HEK293T (cell line): ENCODE measurements around the gene KLK12.
"Not testable (repeated sequence)": the region's sequence is repeated elsewhere in the genome, so short reads cannot be mapped to it uniquely, and the experiment has no call there.

Experiments used
- CTCF ChIA-PET: fragments of 350-600 bp; formaldehyde crosslinking; extraction: SDS; loops from one replicate; lab custom pipeline; 2021; ENCODE audit warnings: antibody characterized with exemption, inconsistent platforms; lab: Yijun Ruan, JAX
- POLR2A ChIA-PET: fragments of 350-600 bp; formaldehyde crosslinking; extraction: SDS; loops from one replicate; lab custom pipeline; 2020; ENCODE audit warnings: antibody characterized with exemption, inconsistent platforms; lab: Yijun Ruan, JAX
- DNase-seq: peaks from one replicate; pipeline ENCODE4 v3.0.0; 2012; ENCODE audit warnings: mixed read lengths; ENCODE audit errors: extremely low spot score
- ARNT ChIP-seq: fragments of 450-650 bp; IDR thresholded peaks from 2 replicates; pipeline ENCODE4 v1.6.1; 2017; ENCODE audit warnings: mild to moderate bottlenecking
- BHLHE40 ChIP-seq: fragments of 450-650 bp; IDR thresholded peaks from 2 replicates; pipeline ENCODE4 v1.6.1; 2016; ENCODE audit warnings: mild to moderate bottlenecking, moderate library complexity, borderline replicate concordance
- CTBP1 ChIP-seq: fragments of 450-650 bp; IDR thresholded peaks from 2 replicates; pipeline ENCODE4 v1.6.1; 2016; ENCODE audit warnings: borderline replicate concordance
- ELF4 ChIP-seq: fragments of 450-650 bp; IDR thresholded peaks from 2 replicates; pipeline ENCODE4 v1.6.1; 2017; ENCODE audit warnings: antibody characterized with exemption
- FOXA1 ChIP-seq: fragments of 450-650 bp; IDR thresholded peaks from 2 replicates; pipeline ENCODE4 v1.6.1; 2016; ENCODE audit warnings: mild to moderate bottlenecking
- FOXK2 ChIP-seq: fragments of 450-650 bp; IDR thresholded peaks from 2 replicates; pipeline ENCODE4 v1.6.1; 2016; ENCODE audit warnings: mild to moderate bottlenecking
- FOXM1 ChIP-seq: fragments of 450-650 bp; IDR thresholded peaks from 2 replicates; pipeline ENCODE4 v1.6.1; 2017; ENCODE audit warnings: mild to moderate bottlenecking, borderline replicate concordance
- HDGF ChIP-seq: fragments of 450-650 bp; IDR thresholded peaks from 2 replicates; pipeline ENCODE4 v1.6.1; 2017; ENCODE audit warnings: antibody characterized with exemption, borderline replicate concordance
- L3MBTL2 ChIP-seq: fragments of 450-650 bp; conservative IDR thresholded peaks from 2 replicates; pipeline ENCODE4 v1.6.1; 2016; ENCODE audit warnings: mild to moderate bottlenecking
- LEF1 ChIP-seq: fragments of 450-650 bp; IDR thresholded peaks from 2 replicates; pipeline ENCODE4 v1.6.1; 2017; ENCODE audit warnings: mild to moderate bottlenecking, borderline replicate concordance
- NFRKB ChIP-seq: fragments of 450-650 bp; IDR thresholded peaks from 2 replicates; pipeline ENCODE4 v1.6.1; 2016; ENCODE audit warnings: mild to moderate bottlenecking, moderate library complexity
- SP1 ChIP-seq: fragments of 450-650 bp; IDR thresholded peaks from 2 replicates; pipeline ENCODE4 v1.6.1; 2017
- SUZ12 ChIP-seq: fragments of 450-650 bp; IDR thresholded peaks from 2 replicates; pipeline ENCODE4 v1.6.1; 2016; ENCODE audit warnings: mild to moderate bottlenecking
- TARDBP ChIP-seq: fragments of 450-650 bp; IDR thresholded peaks from 2 replicates; pipeline ENCODE4 v1.6.1; 2016
- ZNF384 ChIP-seq: fragments of 450-650 bp; IDR thresholded peaks from 2 replicates; pipeline ENCODE4 v1.6.1; 2016
- TF ChIP-seq, protein P1 (sequence below): fragments of 450-650 bp; IDR thresholded peaks from 2 replicates; pipeline ENCODE4 v1.6.1; 2016

The KLK12 gene

GRCh38 chr19:50998686-50999085, 36.1 kb downstream of the KLK12 start:
- ChIA-PET CTCF (no interaction called here), POLR2A (no interaction called here)
- DNase-seq: no peak
- no peak for TF ChIP-seq L3MBTL2
- TF ChIP-seq FOXK2: no peak
- no peak for TF ChIP-seq SP1
- TF ChIP-seq ARNT: no peak
- TF ChIP-seq NFRKB: no peak
- no peak for TF ChIP-seq FOXM1
- TF ChIP-seq, protein P1, sequence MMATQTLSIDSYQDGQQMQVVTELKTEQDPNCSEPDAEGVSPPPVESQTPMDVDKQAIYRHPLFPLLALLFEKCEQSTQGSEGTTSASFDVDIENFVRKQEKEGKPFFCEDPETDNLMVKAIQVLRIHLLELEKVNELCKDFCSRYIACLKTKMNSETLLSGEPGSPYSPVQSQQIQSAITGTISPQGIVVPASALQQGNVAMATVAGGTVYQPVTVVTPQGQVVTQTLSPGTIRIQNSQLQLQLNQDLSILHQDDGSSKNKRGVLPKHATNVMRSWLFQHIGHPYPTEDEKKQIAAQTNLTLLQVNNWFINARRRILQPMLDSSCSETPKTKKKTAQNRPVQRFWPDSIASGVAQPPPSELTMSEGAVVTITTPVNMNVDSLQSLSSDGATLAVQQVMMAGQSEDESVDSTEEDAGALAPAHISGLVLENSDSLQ: no peak
- TF ChIP-seq ZNF384: no peak
- TF ChIP-seq SUZ12: no peak
- no peak for TF ChIP-seq CTBP1
- no peak for TF ChIP-seq ELF4
- no peak for TF ChIP-seq HDGF

DNA sequence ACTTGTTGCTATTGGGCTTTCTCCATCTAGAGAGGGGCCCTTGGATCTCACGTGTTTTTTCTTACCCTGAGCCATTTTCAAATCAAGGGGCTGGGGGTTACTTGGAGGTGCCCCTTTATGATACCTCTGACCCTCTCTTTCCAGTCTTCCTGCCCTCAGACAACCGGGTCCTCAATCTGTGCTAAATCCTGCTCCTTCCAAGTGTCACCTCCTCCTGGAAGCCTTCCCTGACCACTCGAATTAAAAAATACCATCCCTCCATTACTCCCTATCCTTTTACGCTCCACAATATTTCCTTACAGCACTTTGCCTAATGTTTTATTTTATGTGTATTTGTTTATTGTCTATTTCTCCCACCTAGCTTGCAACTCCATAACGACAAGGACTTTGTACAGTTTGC, 36.7 kb downstream of the KLK12 start:
- ChIA-PET CTCF (no interaction called here), POLR2A (no interaction called here)
- TF ChIP-seq CTBP1 (no peak), FOXA1 (no peak), HDGF (no peak), NFRKB (no peak), FOXK2 (no peak)

GRCh38 chr19:50994129-50994528, 40.7 kb downstream of the KLK12 start:
- ChIA-PET CTCF (no interaction called here), POLR2A (no interaction called here)
- TF ChIP-seq ELF4 (no peak), HDGF (no peak), SP1 (no peak), L3MBTL2 (peak; percentile 64)
- peak; percentile 39 for DNase-seq

More for the DNA sequence above, 36.7 kb downstream of the KLK12 start:
- DNase-seq: no peak

DNA sequence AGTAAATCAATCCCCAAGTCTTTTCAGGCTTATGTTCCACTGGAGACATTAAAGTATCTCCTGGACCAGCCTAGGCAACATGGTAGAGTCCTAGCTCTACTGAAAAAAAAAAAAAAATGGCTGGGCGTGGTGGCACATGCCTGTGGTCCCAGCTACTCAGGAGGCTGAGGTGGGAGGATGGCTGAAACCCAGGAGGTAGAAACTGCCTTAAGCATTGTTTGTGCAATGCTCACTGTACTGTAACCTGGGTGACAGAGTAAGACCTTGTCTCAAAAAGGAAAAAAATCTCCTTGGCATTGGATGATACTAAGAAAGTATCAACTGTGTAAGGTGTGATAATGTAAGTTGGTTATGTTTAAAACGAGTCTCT, 42.2 kb downstream of the KLK12 start:
- no peak for DNase-seq
- ChIA-PET POLR2A (no interaction called here), CTCF (no interaction called here)
- TF ChIP-seq FOXK2: no peak
- no peak for TF ChIP-seq LEF1
- TF ChIP-seq ZNF384: no peak
- no peak for TF ChIP-seq SP1
- TF ChIP-seq BHLHE40: no peak
- TF ChIP-seq FOXM1: no peak
- no peak for TF ChIP-seq SUZ12
- TF ChIP-seq L3MBTL2: no peak
- TF ChIP-seq TARDBP: no peak
- TF ChIP-seq ELF4: no peak
- no peak for TF ChIP-seq CTBP1
- no peak for TF ChIP-seq NFRKB
- no peak for TF ChIP-seq ARNT

GRCh38 chr19:50984416-50984815, 50.4 kb downstream of the KLK12 start:
- POLR2A ChIA-PET, CTCF ChIA-PET, DNase-seq: not testable (repeated sequence)

DNA sequence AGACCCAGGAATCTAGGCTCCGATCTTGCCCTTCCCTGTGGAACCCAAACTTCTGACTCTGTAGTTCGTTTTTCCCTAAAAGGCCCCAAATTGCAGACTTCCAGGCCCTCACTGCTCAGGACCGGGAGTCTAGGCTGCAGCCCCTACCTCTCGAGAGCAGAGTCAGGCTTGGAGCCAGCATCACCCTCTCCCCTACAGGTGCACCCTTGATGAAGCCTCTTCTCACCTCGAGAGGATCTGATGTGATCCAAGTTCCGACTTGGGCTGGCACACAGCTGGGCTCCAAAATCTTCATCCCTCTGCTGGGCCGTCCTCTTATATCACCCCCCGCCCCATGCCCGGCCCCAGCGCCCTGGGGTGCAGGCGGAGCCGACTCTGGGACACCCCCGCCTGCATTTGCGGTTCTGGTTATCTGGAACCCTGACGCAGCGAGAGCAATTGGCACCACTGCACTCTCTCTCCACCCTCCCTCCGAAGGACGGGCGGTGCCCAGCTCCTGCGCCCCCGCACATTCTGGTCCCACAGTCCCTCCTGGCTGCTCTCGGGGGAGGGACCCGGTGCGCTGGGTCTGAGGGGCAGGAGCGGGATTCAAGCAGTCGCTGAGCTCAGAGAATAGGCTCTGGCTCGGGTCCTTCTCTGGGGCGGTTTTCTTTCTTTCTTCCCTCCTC, 51.0 kb downstream of the KLK12 start, which contains the start of gene KLK7:
Gene KLK7, minus strand, starts transcription at position 293 of the 668 bp plus-strand sequence. CDS start 1,518 bp downstream, outside the sequence.
- POLR2A ChIA-PET: no interaction called here
- CTCF ChIA-PET: no interaction called here

DNA sequence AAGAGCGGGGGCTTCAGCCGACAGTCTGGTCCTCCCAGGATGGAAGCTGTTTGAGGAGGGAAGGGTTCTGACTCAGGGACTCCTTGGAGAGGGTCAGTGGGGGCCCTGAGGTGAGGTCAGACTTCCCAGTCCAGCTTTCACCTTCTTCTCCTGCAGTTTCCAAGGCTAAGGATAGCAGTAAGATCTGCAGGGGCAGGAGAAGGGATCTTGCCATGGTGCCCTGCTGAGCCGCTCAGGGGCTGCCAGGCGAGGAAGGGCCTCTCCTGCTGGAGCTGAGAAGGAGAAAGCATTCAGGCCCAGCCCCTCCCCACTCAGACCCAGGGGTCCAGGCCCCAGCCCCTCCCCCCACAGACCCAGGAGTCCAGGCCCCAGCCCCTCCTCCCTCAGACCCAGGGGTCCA, 52.6 kb downstream of the KLK12 start:
- DNase-seq: no peak
- CTCF ChIA-PET: interaction anchor here (1.5 kb wide), 1 partner anchor 39 kb away, joined by 3 read pairs; no protein-coding TSS in a partner anchor
- POLR2A ChIA-PET: no interaction called here
- TF ChIP-seq LEF1 (no peak), FOXK2 (no peak), CTBP1 (no peak), SUZ12 (no peak), NFRKB (no peak), FOXM1 (no peak), ELF4 (no peak), SP1 (no peak), FOXA1 (no peak), BHLHE40 (no peak), ZNF384 (no peak), TARDBP (no peak), L3MBTL2 (no peak), ARNT (no peak), HDGF (no peak)
- TF ChIP-seq, protein P1: no peak

More for the DNA sequence above, 51.0 kb downstream of the KLK12 start, which contains the start of gene KLK7:
- DNase-seq: no peak
- no peak for TF ChIP-seq ARNT
- no peak for TF ChIP-seq SUZ12
- no peak for TF ChIP-seq HDGF
- no peak for TF ChIP-seq FOXM1
- no peak for TF ChIP-seq FOXA1
- no peak for TF ChIP-seq BHLHE40
- TF ChIP-seq SP1: no peak
- no peak for TF ChIP-seq FOXK2
- no peak for TF ChIP-seq LEF1
- TF ChIP-seq NFRKB: no peak
- TF ChIP-seq, protein P1: no peak
